Kidney (tissue), 14 donors: ENCODE data around the gene OMG. TPM values are rescaled to one million over a fixed set of nuclear protein-coding genes. Genes with fewer than 3 reads are reported as not detected.
"Not testable (repeated sequence)": the region's sequence is repeated elsewhere in the genome, so short reads cannot be mapped to it uniquely, and the experiment has no call there.

ENCODE experiments used
- DNase-seq, 5 donors: peaks; one replicate each; pipeline ENCODE4 v3.0.0-alpha.2; 2013 to 2020
- FAIRE-seq: peaks from 2 replicates; lab custom pipeline; 2012; peaks lifted over from hg19 to GRCh38; lab: Jason Lieb, UNC
- H3K27ac ChIP-seq, 2 donors: one replicate each; pipeline ENCODE4 v1.7.0; 2013; ENCODE audit warnings: low read depth in 2 of 2, low read length in 2 of 2, inconsistent platforms in 1 of 2
- H3K27me3 ChIP-seq: one replicate; pipeline ENCODE4 v1.7.1; 2013; ENCODE audit warnings: low read length, inconsistent platforms; ENCODE audit not compliant: control insufficient read depth, insufficient read depth
- H3K36me3 ChIP-seq, 3 donors: one replicate each; pipeline versions ENCODE4 v1.7.0 to v1.7.1; 2013; ENCODE audit warnings: low read length in 3 of 3, control low read depth in 1 of 3, inconsistent platforms in 1 of 3; ENCODE audit not compliant: insufficient read depth in 3 of 3, control insufficient read depth in 2 of 3
- H3K4me1 ChIP-seq, 3 donors: one replicate each; pipeline versions ENCODE4 v1.7.0 to v1.7.1; 2013; ENCODE audit warnings: low read length in 3 of 3, inconsistent platforms in 1 of 3, low read depth in 1 of 3; ENCODE audit not compliant: control insufficient read depth in 2 of 3, insufficient read depth in 2 of 3
- H3K4me3 ChIP-seq, 3 donors: one replicate each; pipeline versions ENCODE4 v1.7.0 to v1.8.1; 2013; ENCODE audit warnings: low read length in 3 of 3, control low read depth in 1 of 3, inconsistent platforms in 1 of 3
- H3K9ac ChIP-seq, 3 donors: one replicate each; pipeline versions ENCODE4 v1.7.0 to v1.7.1; 2013; ENCODE audit warnings: low read length in 3 of 3, control low read depth in 1 of 3, inconsistent platforms in 1 of 3
- H3K9me3 ChIP-seq, 3 donors: one replicate each; pipeline versions ENCODE4 v1.7.0 to v1.7.1; 2013; ENCODE audit warnings: low read length in 3 of 3, control low read depth in 1 of 3, inconsistent platforms in 1 of 3; ENCODE audit not compliant: control insufficient read depth in 2 of 3, insufficient read depth in 1 of 3
- CTCF ChIP-seq: IDR thresholded peaks from 3 replicates; pipeline ENCODE4 v1.5.1; 2012; ENCODE audit warnings: mild to moderate bottlenecking, moderate library complexity, borderline replicate concordance; ENCODE audit not compliant: insufficient read depth; ENCODE audit errors: extremely low read depth
- intact Hi-C: fragments of 100-400 bp; cut with DNase I; formaldehyde crosslinking; loops from one replicate; pipeline ENCODE4 v1.11.1; 2022
- polyA plus RNA-seq: library from polyadenylated mRNA; stranded (reverse); fragments of 350-450 nt; fragmentation: Illumina TruSeq; extraction: RNeasy Lipid Tissue Mini Kit (QIAGEN cat#74804); gene quantifications from one replicate; pipeline ENCODE4 v1.2.3, GENCODE V29; 2014; ENCODE audit warnings: low read depth, low replicate concordance; ENCODE audit not compliant: insufficient read depth
- total RNA-seq: library from RNA; stranded (reverse); fragmentation: NEBNext Ultra II Directional; extraction: Animal tissue kit (Norgen Biotek cat#: 25700); gene quantifications from one replicate; pipeline ENCODE4 v1.2.1, GENCODE V29; 2021
- donor health status: control.
- donor health status: control.
- donor health status: control.
- donor health status: control.
- donor health status: control.
- donor health status: DM: yes; HTN: yes; CAD: no.
- donor health status: Normal renal cell carcinoma (clear cell type).

The OMG gene
- total and polyA plus RNA-seq, 2 donors from 2014 or later: not detected

- H3K4me3 ChIP-seq: no peak within 1 kb of the TSS
- H3K9me3 ChIP-seq: no peaks in the 10 kb centered on the region
- no peak for TF ChIP-seq CTCF
- DNase-seq (no peak), FAIRE-seq (no peak)
- no peak within 1 kb of the TSS for H3K9ac ChIP-seq
- no peaks in the 10 kb centered on the region for H3K4me1 ChIP-seq
- no peaks in the 10 kb centered on the region for H3K27me3 ChIP-seq
- H3K36me3 ChIP-seq: no peaks in the 10 kb centered on the region
- H3K27ac ChIP-seq: no peak within 1 kb of the TSS
- intact Hi-C loops: no loop called here
Observed at GRCh38 chr17:31313982-31314781, 17.1 kb upstream of the OMG start, which contains the start of gene EVI2B. EVI2B (minus strand) TSS chr17:31314054; CDS start chr17:31305609, 8,445 bp downstream.

GRCh38 chr17:31312223-31312622 is 15.2 kb upstream of the OMG start:
- DNase-seq, H3K4me1 ChIP-seq, H3K4me3 ChIP-seq, H3K9me3 ChIP-seq, intact Hi-C loops, H3K36me3 ChIP-seq, FAIRE-seq, H3K27me3 ChIP-seq, H3K9ac ChIP-seq, H3K27ac ChIP-seq: not testable (repeated sequence)

DNA sequence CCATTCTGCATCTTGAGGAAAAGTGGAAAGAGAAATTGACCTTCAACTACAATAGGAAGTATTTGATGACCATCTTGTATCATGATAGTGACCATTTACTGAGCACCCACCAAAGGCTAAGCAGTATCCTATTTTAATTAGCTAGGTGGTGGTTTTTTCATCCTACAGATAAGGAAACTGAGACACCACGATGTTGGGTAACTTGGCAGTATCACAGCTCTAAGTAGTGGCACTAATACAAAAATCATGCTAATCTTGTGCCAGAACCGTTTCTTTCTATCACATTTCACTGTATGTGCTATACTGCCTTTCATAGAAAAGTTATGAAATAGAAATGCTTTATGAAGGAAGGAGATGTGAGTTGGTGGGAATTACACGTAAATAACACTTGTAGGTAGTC is 14.5 kb upstream of the OMG start:
- H3K36me3 ChIP-seq: no peaks in the 10 kb centered on the region
- FAIRE-seq (no peak), DNase-seq (no peak)
- H3K9me3 ChIP-seq: no peaks in the 10 kb centered on the region
- H3K27ac ChIP-seq: no peak overlapping the region
- no peaks in the 10 kb centered on the region for H3K4me1 ChIP-seq
- intact Hi-C loops: no loop called here
- no peak overlapping the region for H3K4me3 ChIP-seq
- no peak overlapping the region for H3K9ac ChIP-seq
- no peak for TF ChIP-seq CTCF
- no peaks in the 10 kb centered on the region for H3K27me3 ChIP-seq

DNA sequence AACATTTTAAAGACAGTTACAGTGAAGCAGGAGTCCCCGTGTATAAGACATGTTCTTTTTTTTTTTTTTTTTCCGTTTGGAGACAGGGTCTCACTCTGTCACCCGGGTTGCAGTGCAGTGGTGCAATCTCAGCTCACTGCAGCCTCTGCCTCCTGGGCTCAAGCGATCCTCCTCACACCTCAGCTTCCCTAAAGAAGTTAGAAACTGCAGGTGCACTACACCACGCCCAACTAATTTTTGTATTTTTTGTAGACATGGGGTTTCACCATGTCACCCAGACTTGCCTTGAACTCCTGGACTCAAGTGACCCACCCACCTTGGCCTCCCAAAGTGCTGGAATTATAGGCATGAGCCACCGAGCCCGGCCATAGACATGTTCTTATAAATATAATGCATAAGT is 13.8 kb upstream of the OMG start:
- Histone ChIP-seq H3K27me3 (no peaks in the 10 kb centered on the region), H3K9me3 (no peaks in the 10 kb centered on the region), H3K27ac (no peak overlapping the region), H3K4me1 (no peaks in the 10 kb centered on the region), H3K4me3 (no peak overlapping the region), H3K9ac (no peak overlapping the region), H3K36me3 (no peaks in the 10 kb centered on the region)
- intact Hi-C loops: no loop called here
- no peak for DNase-seq
- no peak for FAIRE-seq
- no peak for TF ChIP-seq CTCF
